Stimulated activated effector memory CD8-positive, alpha-beta T cell treated with anti-CD3 and anti-CD28 coated beads, Interleukin-12 subunit alpha, Interleukin-12 subunit beta, amount 100 ng/mL, for 72 hours (primary cell): ENCODE measurements around the gene PPP1R3F.
A peak's percentile ranks its signal among the peaks of the same experiment; 100 is the strongest.
"Not testable (repeated sequence)": the region's sequence is repeated elsewhere in the genome, so short reads cannot be mapped to it uniquely, and the experiment has no call there.

ENCODE experiments used
- ATAC-seq: fragments of 150-1000 bp; cut with Tn5 transposase; 2 replicates; pipeline ENCODE4 v1.10.0; 2021
- DNase-seq, 2 donors: peaks; one replicate each; pipeline ENCODE4 v3.0.0; 2021 to 2022; ENCODE audit warnings: low spot score in 2 of 2
- H3K27ac Mint-ChIP-seq: one replicate; pipeline ENCODE4 v1.8.0; 2022; ENCODE audit warnings: mild to moderate bottlenecking, mixed read lengths
- H3K36me3 Mint-ChIP-seq: one replicate; pipeline ENCODE4 v1.8.0; 2022; ENCODE audit warnings: mild to moderate bottlenecking, mixed read lengths
- H3K4me1 Mint-ChIP-seq: one replicate; pipeline ENCODE4 v1.8.0; 2022; ENCODE audit warnings: mixed read lengths
- H3K4me3 Mint-ChIP-seq: one replicate; pipeline ENCODE4 v1.8.0; 2022; ENCODE audit warnings: mild to moderate bottlenecking, mixed read lengths
- H3K9me3 Mint-ChIP-seq: one replicate; pipeline ENCODE4 v1.8.0; 2022; ENCODE audit warnings: mixed read lengths

The PPP1R3F gene

DNA sequence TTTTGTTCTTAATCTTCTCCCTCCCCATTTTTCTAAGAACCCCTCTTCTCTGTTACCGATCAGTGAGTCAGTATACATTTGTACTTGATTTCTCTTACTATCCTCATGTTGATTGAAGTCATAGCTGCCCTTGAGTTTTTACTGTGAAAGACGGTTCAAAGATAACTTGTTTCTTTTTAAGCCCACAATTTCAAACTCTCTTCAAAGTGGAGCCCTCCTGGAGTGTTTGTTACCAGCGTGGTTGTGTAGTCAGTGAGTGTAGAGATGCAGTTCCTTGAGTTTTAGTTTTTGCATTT is 7.9 kb downstream of the PPP1R3F start:
- peak overlapping the region; percentile 80 for H3K4me3 Mint-ChIP-seq
- DNase-seq, result no peak
- no peaks in the 10 kb centered on the region for H3K9me3 Mint-ChIP-seq
- peaks cover 66% of the 10 kb centered on the region for H3K4me1 Mint-ChIP-seq
- H3K27ac Mint-ChIP-seq, result peak overlapping the region; percentile 93
- peak; percentile 60 for ATAC-seq
- H3K36me3 Mint-ChIP-seq, result peaks cover 30% of the 10 kb centered on the region

DNA sequence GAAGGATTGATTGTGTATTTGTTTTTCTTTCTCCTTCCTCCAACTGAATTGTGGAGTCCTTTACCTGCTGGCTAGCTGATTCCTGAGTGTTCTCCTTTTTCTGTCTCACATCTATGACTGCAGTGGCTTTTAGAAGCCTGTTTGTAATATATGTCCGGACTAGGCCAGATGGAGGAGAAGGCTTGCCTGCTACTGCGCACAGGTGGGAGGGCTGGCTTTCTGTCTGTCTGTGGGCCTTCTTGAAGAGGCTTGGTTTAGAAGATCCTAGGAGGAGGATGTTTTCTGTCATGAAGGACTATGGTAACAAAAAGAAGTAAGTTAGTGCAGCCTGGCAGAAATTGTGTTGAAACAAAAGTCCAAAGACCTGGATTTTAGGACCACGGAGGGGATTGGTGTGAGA is 8.5 kb downstream of the PPP1R3F start:
- peak overlapping the region; percentile 93 for H3K27ac Mint-ChIP-seq
- ATAC-seq (no peak), DNase-seq (no peak)
- H3K4me1 Mint-ChIP-seq, result peaks cover 64% of the 10 kb centered on the region
- H3K36me3 Mint-ChIP-seq, result peaks cover 25% of the 10 kb centered on the region
- no peaks in the 10 kb centered on the region for H3K9me3 Mint-ChIP-seq
- peak overlapping the region; percentile 80 for H3K4me3 Mint-ChIP-seq

DNA sequence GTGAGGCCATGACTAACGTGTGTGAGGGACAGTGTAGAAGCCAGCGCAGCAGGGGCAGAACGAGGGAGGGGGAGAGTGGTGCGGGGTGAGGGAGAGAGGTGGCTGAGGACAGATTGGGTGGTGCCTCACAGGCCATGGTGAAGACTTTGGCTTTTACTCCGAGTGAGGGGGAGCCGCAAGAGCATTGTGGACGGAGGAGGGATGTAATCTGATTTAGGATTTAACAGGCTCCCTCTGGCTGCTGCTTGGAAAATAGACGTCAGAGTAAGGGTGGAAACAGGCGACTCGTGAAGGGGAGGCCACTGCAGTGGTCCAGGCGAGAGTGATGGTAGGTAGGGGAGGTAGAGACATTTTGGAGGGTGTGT is 13.0 kb downstream of the PPP1R3F start:
- Mint-ChIP-seq H3K36me3 (peaks cover 6% of the 10 kb centered on the region), H3K9me3 (no peaks in the 10 kb centered on the region), H3K27ac (no peak overlapping the region), H3K4me1 (peaks cover 34% of the 10 kb centered on the region), H3K4me3 (no peak overlapping the region)
- ATAC-seq, result no peak
- no peak for DNase-seq

DNA sequence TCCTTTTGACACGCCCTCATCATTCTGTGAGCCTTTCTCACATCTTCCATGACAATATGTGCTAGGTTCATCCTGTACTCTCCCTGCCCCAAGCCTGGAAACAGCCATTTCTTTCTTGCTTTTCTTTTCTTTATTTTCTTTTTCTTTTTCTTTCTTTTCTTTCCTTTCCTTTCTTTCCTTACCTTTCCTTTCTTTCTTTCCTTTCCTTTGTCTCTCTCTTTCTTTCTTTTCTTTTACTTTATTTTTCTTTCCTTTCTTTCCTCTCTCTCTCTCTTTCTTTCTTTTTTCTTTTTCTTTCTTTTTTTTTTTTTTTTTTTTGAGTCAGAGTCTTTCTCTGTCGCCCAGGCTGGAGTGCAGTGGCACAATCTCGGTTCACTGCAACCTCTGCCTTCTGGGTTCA is 14.6 kb downstream of the PPP1R3F start:
- peaks cover 4% of the 10 kb centered on the region for H3K36me3 Mint-ChIP-seq
- H3K9me3 Mint-ChIP-seq, result no peaks in the 10 kb centered on the region
- no peak for DNase-seq
- no peak overlapping the region for H3K4me3 Mint-ChIP-seq
- ATAC-seq, result no peak
- H3K4me1 Mint-ChIP-seq, result peaks cover 34% of the 10 kb centered on the region
- H3K27ac Mint-ChIP-seq, result peak overlapping the region; percentile 77

DNA sequence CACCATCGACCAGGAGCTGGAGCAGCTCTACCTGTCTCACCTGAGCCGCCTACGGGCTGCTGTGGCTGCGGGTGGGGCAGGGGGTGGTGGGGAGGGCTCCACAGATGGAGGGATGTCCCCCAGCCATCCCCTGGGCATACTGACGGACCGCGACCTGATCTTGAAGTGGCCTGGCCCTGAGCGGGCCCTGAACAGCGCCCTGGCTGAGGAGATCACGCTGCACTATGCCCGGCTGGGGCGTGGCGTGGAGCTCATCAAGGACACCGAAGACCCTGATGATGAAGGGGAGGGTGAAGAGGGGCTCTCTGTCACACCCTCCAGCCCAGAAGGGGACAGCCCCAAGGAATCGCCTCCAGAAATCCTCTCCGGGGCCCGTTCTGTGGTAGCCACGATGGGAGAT is 16.5 kb downstream of the PPP1R3F start:
- no peaks in the 10 kb centered on the region for H3K9me3 Mint-ChIP-seq
- DNase-seq, result no peak

DNA sequence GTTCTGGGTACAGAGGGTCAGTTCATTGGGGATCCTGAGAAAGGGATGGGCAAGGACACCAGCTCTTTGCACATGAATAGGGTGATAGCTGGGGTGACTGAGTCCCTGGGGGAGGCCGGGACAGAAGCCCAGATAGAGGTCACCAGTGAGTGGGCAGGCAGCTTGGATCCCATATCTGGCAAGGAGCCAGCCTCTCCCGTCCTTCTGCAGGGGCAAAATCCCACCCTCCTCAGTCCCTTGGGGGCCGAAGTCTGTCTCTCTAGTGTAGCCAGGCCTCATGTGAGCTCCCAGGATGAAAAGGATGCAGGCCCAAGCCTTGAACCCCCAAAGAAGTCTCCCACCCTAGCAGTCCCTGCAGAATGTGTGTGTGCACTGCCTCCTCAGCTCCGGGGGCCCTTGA is 17.0 kb downstream of the PPP1R3F start:
- H3K27ac Mint-ChIP-seq, result no peak overlapping the region
- no peak for ATAC-seq
- H3K4me3 Mint-ChIP-seq, result no peak overlapping the region
- peaks cover 4% of the 10 kb centered on the region for H3K36me3 Mint-ChIP-seq
- H3K4me1 Mint-ChIP-seq, result peaks cover 34% of the 10 kb centered on the region
- DNase-seq, result no peak
- H3K9me3 Mint-ChIP-seq, result no peaks in the 10 kb centered on the region

More for the DNA sequence above, 16.5 kb downstream of the PPP1R3F start:
- H3K27ac Mint-ChIP-seq, result no peak overlapping the region
- ATAC-seq, result no peak
- H3K4me3 Mint-ChIP-seq, result no peak overlapping the region
- peaks cover 4% of the 10 kb centered on the region for H3K36me3 Mint-ChIP-seq
- H3K4me1 Mint-ChIP-seq, result peaks cover 32% of the 10 kb centered on the region

DNA sequence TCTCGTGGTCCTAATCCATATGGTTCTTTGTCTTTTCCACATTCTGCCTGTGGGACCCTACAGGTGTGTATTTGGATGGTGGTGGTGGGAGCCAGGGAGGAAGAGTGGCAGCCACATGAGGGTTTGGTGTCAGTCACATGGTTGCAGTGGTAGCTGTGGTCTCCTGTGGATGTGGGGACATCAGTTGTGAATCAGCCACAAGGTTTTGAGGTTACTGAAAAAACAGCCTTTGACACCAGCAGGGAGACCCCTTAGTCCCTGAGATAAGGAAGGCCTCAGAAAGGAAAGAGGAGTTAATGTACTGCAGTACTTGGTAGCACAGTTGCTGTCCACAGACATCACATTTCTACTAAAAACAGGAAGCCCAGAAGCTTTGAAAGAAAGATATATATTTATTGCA is 18.1 kb downstream of the PPP1R3F start:
- Mint-ChIP-seq H3K36me3 (peaks cover 4% of the 10 kb centered on the region), H3K27ac (no peak overlapping the region), H3K4me1 (peaks cover 35% of the 10 kb centered on the region), H3K4me3 (no peak overlapping the region), H3K9me3 (no peaks in the 10 kb centered on the region)
- no peak for DNase-seq
- ATAC-seq, result peak; percentile 28

DNA sequence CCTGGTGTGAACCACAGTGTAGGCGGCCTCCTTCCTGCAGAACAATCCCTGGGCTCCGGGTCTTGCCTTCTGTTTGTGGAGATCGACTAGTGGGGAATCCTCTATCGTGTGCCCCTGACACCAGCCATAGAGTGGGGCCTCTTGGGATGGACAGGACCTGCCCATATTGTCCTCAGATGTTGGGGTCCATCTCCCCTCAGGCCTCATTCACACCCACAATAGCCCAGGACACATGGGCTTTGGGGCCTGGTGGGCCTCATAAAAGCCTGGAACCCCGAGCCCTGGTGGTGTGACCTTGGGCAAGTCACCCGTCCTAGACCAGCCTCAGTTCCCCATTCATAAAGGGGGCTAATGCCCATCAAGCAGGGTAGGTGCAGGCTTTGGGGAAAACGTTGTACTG is 20.6 kb downstream of the PPP1R3F start:
- no peak for ATAC-seq
- DNase-seq, result no peak
- Mint-ChIP-seq H3K4me1 (peaks cover 33% of the 10 kb centered on the region), H3K9me3 (no peaks in the 10 kb centered on the region), H3K36me3 (no peaks in the 10 kb centered on the region), H3K4me3 (no peak overlapping the region), H3K27ac (no peak overlapping the region)

DNA sequence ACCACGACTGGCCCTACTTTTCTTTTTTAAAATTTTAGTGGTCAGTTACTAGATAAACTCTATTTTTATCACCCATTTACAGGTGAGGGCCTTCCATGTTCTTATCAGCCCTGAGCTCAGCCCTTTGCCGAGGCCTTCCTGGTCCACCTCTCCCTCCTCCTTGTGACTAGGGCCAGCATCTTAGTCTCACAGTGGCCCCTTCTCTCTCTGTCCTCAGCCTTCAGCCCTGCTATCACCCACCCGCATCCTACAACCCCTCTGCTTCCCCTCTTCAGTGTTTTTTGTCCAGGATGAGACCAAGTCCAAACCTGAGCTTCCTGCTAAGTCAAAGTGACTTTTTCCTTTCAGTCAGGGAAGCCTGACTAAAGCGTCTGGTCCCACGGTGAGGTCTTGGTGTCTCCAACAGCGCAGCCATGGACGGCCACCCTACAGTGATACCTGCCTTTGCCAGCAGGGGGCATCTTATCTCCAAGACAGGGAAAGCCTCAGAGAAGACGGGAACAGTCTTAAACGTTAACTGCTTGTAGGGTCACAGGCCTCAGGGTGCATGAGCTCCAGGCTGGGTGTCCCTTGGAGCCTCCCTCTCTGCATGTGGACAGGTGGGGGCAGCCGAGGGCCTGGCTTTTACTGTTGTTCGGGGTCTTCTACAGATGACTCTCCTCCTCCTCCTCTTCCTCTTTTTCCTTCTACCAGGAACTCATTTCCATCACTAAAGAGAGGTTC is 22.2 kb downstream of the PPP1R3F start:
- Mint-ChIP-seq H3K27ac (peak overlapping the region; percentile 89), H3K4me1 (peaks cover 33% of the 10 kb centered on the region), H3K4me3 (peak overlapping the region; percentile 17), H3K9me3 (no peaks in the 10 kb centered on the region), H3K36me3 (no peaks in the 10 kb centered on the region)
- peak; percentile 52 to 85 for DNase-seq
- ATAC-seq, result peak; percentile 87

DNA sequence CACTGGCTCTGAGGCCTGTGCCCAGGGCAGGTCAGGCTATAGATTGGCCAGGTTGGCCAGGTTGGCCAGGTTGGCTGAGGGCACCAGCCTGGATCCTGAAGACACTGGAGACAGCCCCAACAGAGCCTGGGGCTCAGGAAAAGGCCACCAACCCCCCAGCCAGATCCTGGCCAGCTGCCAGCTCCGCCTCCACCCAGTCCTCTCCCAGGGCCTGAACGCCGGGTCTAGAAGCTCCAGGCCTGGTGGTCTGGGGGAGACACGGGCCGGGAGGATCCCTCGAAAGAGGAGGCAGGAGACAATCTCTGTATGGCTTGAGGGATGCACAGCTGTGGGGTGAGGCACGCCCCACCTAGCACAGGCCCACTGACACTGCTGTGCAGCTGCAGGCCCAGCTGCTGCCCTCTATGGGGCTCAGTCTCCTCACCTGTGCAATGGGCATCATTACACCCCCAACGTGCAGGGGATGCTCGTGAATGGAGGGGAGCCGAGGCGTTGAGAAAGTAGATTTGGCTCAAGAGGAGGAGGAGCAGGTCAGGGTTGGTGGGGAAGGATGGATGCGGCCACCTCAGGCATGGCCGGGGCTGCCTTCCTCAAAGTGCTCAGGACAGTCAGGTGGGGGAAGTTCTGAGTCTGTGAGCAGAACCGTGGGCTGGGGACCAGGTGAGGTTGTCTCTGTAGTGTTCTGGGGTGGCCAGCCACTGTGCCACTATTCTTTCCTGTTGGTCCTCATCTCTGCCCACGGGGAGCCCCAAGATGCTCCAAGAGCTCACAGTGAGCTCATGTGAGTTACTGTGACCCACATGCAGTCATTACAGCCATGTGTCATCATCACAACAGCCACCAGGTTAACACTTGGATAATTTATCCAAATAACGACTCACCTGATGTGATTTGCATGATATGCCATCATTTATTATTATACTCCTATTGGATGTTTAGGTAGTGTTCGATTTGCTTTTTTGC is 23.1 kb downstream of the PPP1R3F start:
- H3K4me1 Mint-ChIP-seq, result peaks cover 25% of the 10 kb centered on the region

DNA sequence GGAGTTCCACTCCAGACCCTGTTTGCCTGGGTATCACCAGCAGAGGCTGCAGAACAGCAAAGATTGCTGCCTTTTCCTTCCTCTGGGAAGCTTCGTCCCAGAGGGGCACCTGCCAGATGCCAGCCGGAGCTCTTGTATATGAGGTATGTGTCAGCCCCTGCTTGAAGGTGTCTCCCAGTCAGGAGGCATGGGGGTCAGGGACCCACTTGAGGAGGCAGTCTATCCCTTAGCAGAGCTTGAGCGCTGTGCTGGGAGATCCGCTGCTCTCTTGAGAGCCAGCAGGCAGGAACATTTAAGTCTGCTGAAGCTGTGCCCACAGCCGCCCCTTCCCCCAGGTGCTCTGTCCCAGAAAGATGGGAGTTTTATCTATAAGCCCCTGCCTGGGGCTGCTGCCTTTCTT is 29.7 kb downstream of the PPP1R3F start:
- H3K4me3 Mint-ChIP-seq, H3K36me3 Mint-ChIP-seq, ATAC-seq, H3K27ac Mint-ChIP-seq, H3K9me3 Mint-ChIP-seq, H3K4me1 Mint-ChIP-seq, DNase-seq: not testable (repeated sequence)

More for the DNA sequence above, 23.1 kb downstream of the PPP1R3F start:
- Mint-ChIP-seq H3K27ac (peak overlapping the region; percentile 89), H3K36me3 (no peaks in the 10 kb centered on the region), H3K9me3 (no peaks in the 10 kb centered on the region), H3K4me3 (no peak overlapping the region)
- ATAC-seq, result peak; percentile 50
- no peak for DNase-seq

DNA sequence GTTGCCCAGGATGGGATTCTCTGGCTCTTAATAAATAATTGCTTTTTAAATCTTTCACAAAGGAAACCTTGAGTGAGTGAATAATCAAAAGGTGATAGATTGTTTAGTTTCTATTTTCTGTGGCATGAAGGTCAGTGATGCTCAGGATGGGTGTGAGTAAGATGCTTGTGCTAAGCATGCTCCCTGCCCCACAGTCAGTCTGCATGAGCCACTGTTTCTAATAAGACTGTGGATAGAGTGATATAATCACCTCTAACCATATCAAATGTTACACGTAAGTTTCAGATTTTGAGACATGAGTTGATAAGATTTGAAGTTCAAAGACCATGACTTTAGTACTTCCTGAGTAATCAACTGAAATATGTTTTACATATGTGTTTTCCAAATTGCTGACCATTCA is 31.1 kb downstream of the PPP1R3F start:
- ATAC-seq (no peak), DNase-seq (no peak)
- Mint-ChIP-seq H3K27ac (no peak overlapping the region), H3K4me1 (no peaks in the 10 kb centered on the region), H3K9me3 (no peaks in the 10 kb centered on the region), H3K36me3 (no peaks in the 10 kb centered on the region), H3K4me3 (no peak overlapping the region)

DNA sequence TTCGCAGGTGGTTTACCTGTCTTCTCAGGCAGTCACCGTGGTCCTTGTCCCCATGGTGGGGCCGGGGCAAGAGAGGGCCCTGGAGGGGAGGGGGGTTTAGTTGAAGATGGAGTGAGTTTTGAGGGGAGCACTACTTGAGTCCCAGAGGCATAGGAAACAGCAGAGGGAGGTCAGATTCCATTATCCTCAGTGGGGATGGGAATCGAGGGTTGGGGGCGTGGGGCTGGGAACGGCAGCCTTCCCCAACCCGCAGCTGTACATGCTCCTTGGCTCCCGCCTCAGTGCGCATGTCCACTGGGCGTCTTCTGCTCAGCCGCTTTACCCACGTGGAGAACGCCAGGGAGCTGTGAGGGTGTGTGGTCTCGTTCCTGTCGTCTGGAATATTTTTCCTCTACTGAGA is 33.8 kb downstream of the PPP1R3F start, which contains the start of gene GAGE10:
Gene GAGE10, plus strand, starts transcription at position 301 of the 400 bp plus-strand sequence. CDS start 1,214 bp downstream, outside the sequence.
- ATAC-seq (no peak), DNase-seq (no peak)
- no peaks in the 10 kb centered on the region for H3K36me3 Mint-ChIP-seq
- no peaks in the 10 kb centered on the region for H3K9me3 Mint-ChIP-seq
- H3K4me1 Mint-ChIP-seq, result peaks cover 3% of the 10 kb centered on the region
- H3K27ac Mint-ChIP-seq, result no peak within 1 kb of the TSS
- no peak within 1 kb of the TSS for H3K4me3 Mint-ChIP-seq

DNA sequence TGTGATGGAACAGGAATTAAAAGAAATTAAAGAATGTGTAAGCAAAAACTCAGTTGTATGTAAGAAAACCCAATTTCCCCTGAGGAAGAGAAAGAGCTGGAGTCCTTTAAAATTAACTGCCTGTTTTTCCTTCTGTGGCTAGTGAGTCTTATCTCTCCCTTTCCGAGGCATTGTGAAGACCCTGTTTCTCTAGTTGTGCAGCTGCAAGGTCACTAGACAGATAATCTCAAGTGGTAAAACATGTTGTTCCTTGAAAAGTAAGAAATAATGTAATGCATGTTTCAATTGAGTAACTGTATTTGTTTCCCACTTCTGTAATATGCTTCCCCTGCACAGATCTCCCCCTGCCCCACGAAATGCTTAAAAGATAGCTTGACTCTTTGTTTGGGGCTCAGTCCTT is 38.2 kb downstream of the PPP1R3F start:
- not testable (repeated sequence) for ATAC-seq, H3K9me3 Mint-ChIP-seq, DNase-seq, H3K27ac Mint-ChIP-seq, H3K36me3 Mint-ChIP-seq, H3K4me3 Mint-ChIP-seq
- H3K4me1 Mint-ChIP-seq, result peaks cover 25% of the 10 kb centered on the region

DNA sequence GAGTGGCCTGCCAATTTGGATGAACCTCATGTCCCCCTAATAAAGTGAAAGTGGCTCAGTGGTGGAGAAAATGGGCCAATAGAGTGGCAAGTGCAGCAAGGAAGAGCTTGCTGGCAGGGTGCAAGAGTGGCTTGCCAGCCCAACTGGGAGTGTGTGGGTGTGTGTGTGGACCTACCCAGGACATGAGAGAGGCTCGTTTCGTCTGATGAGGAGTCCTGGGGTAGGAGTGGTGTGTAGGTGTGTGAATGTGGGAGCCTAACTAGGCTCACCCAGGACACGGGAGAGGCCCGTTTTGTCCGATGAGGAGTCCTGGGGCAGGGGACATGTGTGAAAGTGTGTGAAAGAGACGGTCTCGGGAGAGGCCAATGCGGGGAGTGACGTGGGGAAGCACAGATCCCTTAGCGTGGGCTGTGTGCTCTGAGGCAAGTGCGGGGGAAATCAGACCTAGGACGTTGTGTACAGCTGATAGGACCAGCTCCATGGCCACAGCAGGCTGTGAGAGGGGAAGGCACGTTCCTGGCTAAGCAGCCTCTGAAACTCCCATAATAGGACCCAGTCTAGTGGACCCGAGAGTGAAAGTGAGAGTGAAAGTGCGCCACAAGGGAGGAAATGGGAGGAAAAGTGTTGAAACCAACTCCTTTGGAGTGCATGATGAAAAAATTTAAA is 39.1 kb downstream of the PPP1R3F start:
- Mint-ChIP-seq H3K27ac (peak overlapping the region; percentile 55), H3K9me3 (no peaks in the 10 kb centered on the region), H3K4me1 (peaks cover 25% of the 10 kb centered on the region), H3K36me3 (no peaks in the 10 kb centered on the region), H3K4me3 (peak overlapping the region; percentile 72)
- DNase-seq (no peak), ATAC-seq (no peak)
